K562 (cell line): ENCODE data around the gene MAGI1. TPM values are rescaled to one million over a fixed set of nuclear protein-coding genes. Genes with fewer than 3 reads are reported as not detected.

Source experiments
- ATAC-seq: fragments of 200-7000 bp; cut with Tn5 transposase; 3 replicates; pipeline ENCODE4 v1.9.1; 2020; ENCODE audit warnings: moderate library complexity
- BruUV-seq: library from RNA; stranded (reverse); fragments of 400-500 nt; replicated peaks from 2 replicates; lab custom pipeline; 2021; lab: Mats Ljungman, UMichigan
- CTCF ChIA-PET: fragments of 300-600 bp; formaldehyde crosslinking; extraction: SDS; loops from one replicate; lab custom pipeline; 2021; ENCODE audit warnings: low intra/inter-chr PET ratio; lab: Yijun Ruan, JAX
- POLR2A ChIA-PET: fragments of 300-600, 350-650 bp; sonication (Branson Sonifier 250); formaldehyde crosslinking; extraction: SDS; loops from one replicate; lab custom pipeline; 2021; ENCODE audit warnings: antibody characterized with exemption, inconsistent platforms; lab: Yijun Ruan, JAX
- DNase-seq, 4 experiments: peaks; one replicate each; pipeline versions ENCODE4 v3.0.0 to v3.0.0-alpha.2; 2011 to 2018; ENCODE audit warnings: low spot score in 3 of 4, mixed read lengths in 3 of 4; ENCODE audit errors: extremely low read depth in 1 of 4
- FAIRE-seq: peaks from 2 replicates; lab custom pipeline; 2011; peaks lifted over from hg19 to GRCh38; lab: Jason Lieb, UNC
- H2AFZ ChIP-seq: 2 replicates; pipeline ENCODE4 v1.6.0; 2011; ENCODE audit warnings: low read depth, low read length, control low read depth, inconsistent platforms
- H3K27ac ChIP-seq: fragments of 200-600 bp; 3 replicates; pipeline ENCODE4 v1.8.0; 2011; ENCODE audit warnings: low read depth, mild to moderate bottlenecking, control low read depth, inconsistent platforms, low read length, moderate library complexity, mixed read lengths; ENCODE audit errors: extremely low read depth
- H3K27me3 ChIP-seq, 2 experiments: fragments of 300-600 bp in 1 of 2; 2 replicates in 1 of 2; 3 replicates in 1 of 2; pipeline versions ENCODE4 v1.6.0 to v1.8.0; 2011; ENCODE audit warnings: inconsistent platforms in 2 of 2, low read length in 2 of 2, mild to moderate bottlenecking in 1 of 2, mixed read lengths in 1 of 2, moderate library complexity in 1 of 2; ENCODE audit not compliant: control insufficient read depth in 2 of 2, insufficient read depth in 2 of 2
- H3K36me3 ChIP-seq: fragments of 300-600 bp; 3 replicates; pipeline ENCODE4 v1.8.0; 2011; ENCODE audit warnings: mild to moderate bottlenecking, low read length, inconsistent platforms; ENCODE audit not compliant: control insufficient read depth, insufficient read depth
- H3K4me1 ChIP-seq, 2 experiments: fragments of 200-600 bp in 1 of 2; replicated peaks in 1 of 2; 2 replicates in 1 of 2; 3 replicates in 1 of 2; pipeline versions ENCODE4 v1.5.1 to v1.8.0; 2011; ENCODE audit warnings: inconsistent platforms in 2 of 2, low read length in 2 of 2, mild to moderate bottlenecking in 1 of 2, mixed read lengths in 1 of 2, moderate library complexity in 1 of 2; ENCODE audit not compliant: control insufficient read depth in 2 of 2, insufficient read depth in 2 of 2
- H3K4me2 ChIP-seq: 2 replicates; pipeline ENCODE4 v1.6.1; 2011; ENCODE audit warnings: low read length, control low read depth, inconsistent platforms, mixed read lengths; ENCODE audit not compliant: insufficient read depth
- H3K4me3 ChIP-seq: fragments of 200-600 bp; sonication (generic), shearing (Covaris generic); 2 replicates; pipeline ENCODE4 v1.5.1; 2016; ENCODE audit warnings: control low read depth, inconsistent platforms
- H3K79me2 ChIP-seq: fragments of 200-600 bp; 3 replicates; pipeline ENCODE4 v1.8.0; 2011; ENCODE audit warnings: low read length, inconsistent platforms; ENCODE audit not compliant: control insufficient read depth, insufficient read depth
- H3K9ac ChIP-seq, 2 experiments: 2 replicates each; pipeline versions ENCODE4 v1.6.0 to v1.6.1; 2011; ENCODE audit warnings: low read depth in 2 of 2, low read length in 2 of 2, control low read depth in 1 of 2, inconsistent platforms in 1 of 2, mild to moderate bottlenecking in 1 of 2, mixed read lengths in 1 of 2; ENCODE audit not compliant: insufficient read depth in 1 of 2
- H3K9me1 ChIP-seq: one replicate; pipeline ENCODE4 v1.6.0; 2011; ENCODE audit warnings: inconsistent platforms, mild to moderate bottlenecking, low read length, moderate library complexity; ENCODE audit not compliant: control insufficient read depth, insufficient read depth
- H3K9me3 ChIP-seq: replicated peaks from 2 replicates; pipeline ENCODE4 v1.5.1; 2011; ENCODE audit warnings: low read depth, low read length, inconsistent platforms; ENCODE audit not compliant: control insufficient read depth, insufficient read depth
- H4K20me1 ChIP-seq: replicated peaks from 2 replicates; pipeline ENCODE4 v1.6.1; 2011; ENCODE audit warnings: low read length, inconsistent platforms, mixed read lengths; ENCODE audit not compliant: control insufficient read depth, insufficient read depth
- ARID4B ChIP-seq: sonication (generic); formaldehyde crosslinking; IDR thresholded peaks from 2 replicates; pipeline ENCODE4 v1.8.0; 2022; ENCODE audit warnings: mild to moderate bottlenecking, missing genetic modification reagents
- COPS2 ChIP-seq: fragments of 450-650 bp; conservative IDR thresholded peaks from 2 replicates; pipeline ENCODE4 v1.6.1; 2016; ENCODE audit warnings: mild to moderate bottlenecking, moderate library complexity
- CTCFL ChIP-seq: IDR thresholded peaks from 2 replicates; pipeline ENCODE4 v1.6.1; 2011; ENCODE audit warnings: borderline replicate concordance, low read depth, mild to moderate bottlenecking, moderate library complexity, low read length; ENCODE audit not compliant: insufficient read depth, poor library complexity, severe bottlenecking
- DDX20 ChIP-seq: fragments of 450-650 bp; IDR thresholded peaks from 2 replicates; pipeline ENCODE4 v1.6.1; 2016; ENCODE audit warnings: missing genetic modification characterization, low read depth, mild to moderate bottlenecking, missing compliant biosample characterization, moderate library complexity
- MECOM ChIP-seq: fragments of 250-450 bp; sonication (Bioruptor Pico); IDR thresholded peaks from 2 replicates; pipeline ENCODE4 v1.8.0; 2022; ENCODE audit warnings: inconsistent platforms
- PRPF4 ChIP-seq: fragments of 200-400 bp; formaldehyde crosslinking; IDR thresholded peaks from one replicate; pipeline ENCODE4 v1.6.1; 2017; ENCODE audit warnings: low read length, low read depth, mild to moderate bottlenecking; ENCODE audit not compliant: insufficient read depth, poor library complexity, severe bottlenecking
- SAFB ChIP-seq: fragments of 200-400 bp; formaldehyde crosslinking; IDR thresholded peaks from 2 replicates; pipeline ENCODE4 v1.6.1; 2017; ENCODE audit warnings: low read depth, low read length, borderline replicate concordance
- SNIP1 ChIP-seq: fragments of 450-650 bp; IDR thresholded peaks from 2 replicates; pipeline ENCODE4 v1.7.1; 2017; ENCODE audit warnings: low read depth, mild to moderate bottlenecking
- THRAP3 ChIP-seq: fragments of 450-650 bp; IDR thresholded peaks from 2 replicates; pipeline ENCODE4 v1.6.1; 2016; ENCODE audit warnings: mild to moderate bottlenecking, inconsistent platforms, borderline replicate concordance
- USF1 ChIP-seq: sonication (generic); formaldehyde crosslinking; IDR thresholded peaks from 2 replicates; pipeline ENCODE4 v1.9.0; 2022; ENCODE audit warnings: mild to moderate bottlenecking, missing genetic modification reagents
- ZBTB43 ChIP-seq: sonication (generic); formaldehyde crosslinking; IDR thresholded peaks from 2 replicates; pipeline ENCODE4 v1.8.0; 2023; ENCODE audit warnings: mild to moderate bottlenecking, missing genetic modification reagents
- ZNF124 ChIP-seq: sonication (generic); formaldehyde crosslinking; IDR thresholded peaks from 2 replicates; pipeline ENCODE4 v1.8.1; 2022; ENCODE audit warnings: missing genetic modification reagents
- ZNF311 ChIP-seq: fragments of 250-450 bp; sonication (Bioruptor Pico); IDR thresholded peaks from 2 replicates; pipeline ENCODE4 v1.4.0; 2020; ENCODE audit warnings: mild to moderate bottlenecking, moderate library complexity
- ZNF586 ChIP-seq: fragments of 450-650 bp; formaldehyde crosslinking; conservative IDR thresholded peaks from 2 replicates; pipeline ENCODE4 v1.4.0; 2020; ENCODE audit warnings: mild to moderate bottlenecking, moderate library complexity
- ZNF717 ChIP-seq: fragments of 250-450 bp; sonication (Bioruptor Pico); IDR thresholded peaks from 2 replicates; pipeline ENCODE4 v1.5.0; 2021
- ZNF75A ChIP-seq: fragments of 450-650 bp; formaldehyde crosslinking; IDR thresholded peaks from 2 replicates; pipeline ENCODE4 v1.4.0; 2020; ENCODE audit warnings: mild to moderate bottlenecking
- WGBS: fragments of 100-300 bp; shearing (Covaris generic); methylation state at CpG from one replicate; pipeline ENCODE4 v1.1.6; 2016; ENCODE audit warnings: low coverage, mixed read lengths; ENCODE audit not compliant: insufficient coverage; ENCODE audit errors: missing lambda C conversion rate; 5-methylcytosine and 5-hydroxymethylcytosine counted together
- in situ Hi-C: fragments of 300-500 bp; cut with MboI; formaldehyde crosslinking; loops from 4 replicates; pipeline ENCODE4 v1.15.0; 2018; ENCODE audit warnings: inconsistent platforms, mixed read lengths
- intact Hi-C: fragments of 100-400 bp; cut with micrococcal nuclease; formaldehyde crosslinking; loops from 2 replicates; pipeline ENCODE4 v1.14.2; 2022
- polyA plus RNA-seq, 8 experiments: library from polyadenylated mRNA; depleted of rRNA in 4 of 8; stranded (reverse) in 5 of 8; unstranded in 3 of 8; fragments of >200 nt; fragmentation: Nextera tagmentation in 2 of 8; fragmentation: Illumina TruSeq in 1 of 8; extraction: Ambion mirVana in 2 of 8; extraction: Trizol in 1 of 8; gene quantifications; 2 replicates each; pipeline versions ENCODE4 v1.2.1 to v1.2.3, GENCODE V29; 2011 to 2014; ENCODE audit warnings: inconsistent platforms in 1 of 8, missing spikeins in 1 of 8
- total RNA-seq, 7 experiments: library from RNA; depleted of rRNA in 6 of 7; stranded (reverse); fragments of >200 nt in 6 of 7; fragmentation: Illumina TruSeq in 2 of 7; extraction: Trizol in 2 of 7; gene quantifications; 2 replicates each; pipeline versions ENCODE4 v1.2.1 to v1.2.3, GENCODE V29; 2011 to 2021; ENCODE audit warnings: low replicate concordance in 1 of 7

The MAGI1 gene
- total and polyA plus RNA-seq, 9 of the 15 experiments (the other 6 are each of a cell fraction or from before 2014, with no cell fraction given): 7.8 to 59.4 (median 43.2) TPM

GRCh38 chr3:65922441-65922840, 116.3 kb downstream of the MAGI1 start:
- H4K20me1 ChIP-seq: no peaks in the 10 kb centered on the region
- BruUV-seq: no TSS peak
- H3K4me2 ChIP-seq: no peak overlapping the region
- ChIA-PET CTCF (no interaction called here), POLR2A (no interaction called here)
- H3K4me3 ChIP-seq: no peak overlapping the region
- H3K9ac ChIP-seq: no peak overlapping the region
- H3K27ac ChIP-seq: no peak overlapping the region
- H3K79me2 ChIP-seq: no peaks in the 10 kb centered on the region
- no peaks in the 10 kb centered on the region for H3K4me1 ChIP-seq
- TF ChIP-seq CTCFL: no peak
- TF ChIP-seq DDX20 (tag): no peak
- TF ChIP-seq SNIP1: no peak
- no peak for TF ChIP-seq PRPF4
- no peak for TF ChIP-seq SAFB
- no peak for TF ChIP-seq COPS2
- no peak for TF ChIP-seq ZBTB43 (CRISPR knock-in tag)
- TF ChIP-seq ZNF717 (CRISPR knock-in tag): no peak
- TF ChIP-seq ZNF311 (CRISPR knock-in tag): no peak
- TF ChIP-seq ZNF124 (CRISPR knock-in tag): no peak
- no peak for TF ChIP-seq ARID4B (CRISPR knock-in tag)
- TF ChIP-seq ZNF75A (CRISPR knock-in tag): no peak
- TF ChIP-seq MECOM (CRISPR knock-in tag): no peak
- no peak for TF ChIP-seq USF1 (CRISPR knock-in tag)
- no peak for TF ChIP-seq ZNF586 (CRISPR knock-in tag)
- TF ChIP-seq THRAP3: no peak
- TF ChIP-seq, all 486 proteins: peak for 0
- 6% methylated on average over 2 of the region's 2 CpGs for WGBS
- in situ Hi-C loops (no loop called here), intact Hi-C loops (no loop called here)
- H3K9me1 ChIP-seq: no peaks in the 10 kb centered on the region
- H3K9me3 ChIP-seq: no peaks in the 10 kb centered on the region
- ATAC-seq: no peak
- DNase-seq: no peak
- H3K27me3 ChIP-seq: no peaks in the 10 kb centered on the region; a peak in 2 of 5 replicates
- no peak overlapping the region for H2AFZ ChIP-seq
- no peaks in the 10 kb centered on the region for H3K36me3 ChIP-seq
- no peak for FAIRE-seq
